ENCODE measurements around the gene DSCAM. TPM values are rescaled to one million over a fixed set of nuclear protein-coding genes. Genes with fewer than 3 reads are reported as not detected.

The DSCAM gene
- total RNA-seq, 1 donor from 2014 or later, result not detected

DNA sequence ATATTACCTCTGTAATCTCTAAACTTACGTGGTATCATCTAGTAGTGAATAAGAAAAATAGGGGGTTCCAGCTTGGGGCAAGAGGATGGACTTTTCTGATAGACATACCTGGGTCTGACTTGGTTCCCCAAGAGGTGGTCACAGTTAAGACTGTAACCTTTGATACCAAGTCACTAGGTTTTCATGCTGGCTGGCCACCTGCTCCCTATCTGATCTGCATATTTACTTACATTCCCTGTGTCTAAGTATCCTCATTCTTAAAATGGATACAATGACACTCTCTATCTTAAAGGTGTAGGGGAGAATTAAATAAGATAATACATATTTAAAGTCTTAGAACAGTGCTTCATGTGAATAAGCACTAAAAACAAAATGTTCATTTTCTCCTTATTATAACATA is 312.1 kb downstream of the DSCAM start:
- intact Hi-C loops (cut with DNase I), result no loop called here

DNA sequence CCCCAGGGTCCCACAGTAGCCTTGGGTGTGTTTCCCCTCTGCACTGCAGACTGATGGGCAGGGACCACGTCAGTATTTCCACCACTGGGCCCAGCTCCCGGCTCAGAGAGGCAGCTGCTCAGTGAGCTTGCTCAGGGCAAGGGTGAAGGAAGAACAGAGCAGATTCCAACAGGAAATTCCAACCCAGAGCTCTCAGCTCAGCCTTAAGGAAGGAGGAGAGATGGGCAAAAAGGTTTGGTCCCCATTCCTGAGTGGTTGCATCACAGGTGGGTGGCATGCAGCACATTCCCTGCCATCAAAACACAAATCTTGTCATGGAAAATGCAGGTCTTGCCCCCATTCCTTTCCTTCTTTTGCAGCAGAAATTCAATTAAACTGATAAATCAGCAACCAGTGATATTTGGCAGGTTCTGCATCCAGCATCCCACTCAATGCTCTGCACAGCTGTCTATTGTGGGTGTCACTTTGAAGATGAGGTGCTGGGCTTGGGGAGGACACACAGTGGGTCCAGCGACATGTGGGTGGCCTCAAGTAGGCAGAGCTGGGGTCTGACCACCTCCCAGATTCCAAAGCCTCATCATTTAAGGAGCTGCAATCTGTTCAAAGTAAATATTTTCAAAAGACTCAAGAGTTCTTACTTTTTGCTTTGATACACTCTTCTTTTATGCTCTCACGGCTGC is 315.4 kb downstream of the DSCAM start:
- intact Hi-C loops (cut with DNase I), result no loop called here
- TF ChIP-seq POLR2A (IDR thresholded peaks at IDR 0.05), result no peak
- TF ChIP-seq POLR2AphosphoS5 (IDR thresholded peaks at IDR 0.05; ENCODE audit: insufficient read depth in 1 of 2, low read depth in 1 of 2), result no peak
- TF ChIP-seq CTCF (IDR thresholded peaks at IDR 0.05), result no peak
- no peaks in the 10 kb centered on the region for H3K27me3 ChIP-seq
- no peaks in the 10 kb centered on the region for H3K9me3 ChIP-seq
- H3K4me1 ChIP-seq, result no peaks in the 10 kb centered on the region
- no peak overlapping the region for H3K27ac ChIP-seq
- H3K36me3 ChIP-seq, result no peaks in the 10 kb centered on the region
- no peak overlapping the region for H3K4me3 ChIP-seq
- DNase-seq (ENCODE audit: extremely low spot score in 2 of 2), result no peak

More for the DNA sequence above, 312.1 kb downstream of the DSCAM start:
- Histone ChIP-seq H3K36me3 (no peaks in the 10 kb centered on the region), H3K27me3 (no peaks in the 10 kb centered on the region), H3K9me3 (no peaks in the 10 kb centered on the region), H3K4me1 (no peaks in the 10 kb centered on the region), H3K4me3 (no peak overlapping the region), H3K27ac (no peak overlapping the region)
- no peak for TF ChIP-seq POLR2AphosphoS5 (IDR thresholded peaks at IDR 0.05; ENCODE audit: insufficient read depth in 1 of 2, low read depth in 1 of 2)
- no peak for TF ChIP-seq CTCF (IDR thresholded peaks at IDR 0.05)
- no peak for TF ChIP-seq POLR2A (IDR thresholded peaks at IDR 0.05)
- DNase-seq (ENCODE audit: extremely low spot score in 2 of 2), result no peak

DNA sequence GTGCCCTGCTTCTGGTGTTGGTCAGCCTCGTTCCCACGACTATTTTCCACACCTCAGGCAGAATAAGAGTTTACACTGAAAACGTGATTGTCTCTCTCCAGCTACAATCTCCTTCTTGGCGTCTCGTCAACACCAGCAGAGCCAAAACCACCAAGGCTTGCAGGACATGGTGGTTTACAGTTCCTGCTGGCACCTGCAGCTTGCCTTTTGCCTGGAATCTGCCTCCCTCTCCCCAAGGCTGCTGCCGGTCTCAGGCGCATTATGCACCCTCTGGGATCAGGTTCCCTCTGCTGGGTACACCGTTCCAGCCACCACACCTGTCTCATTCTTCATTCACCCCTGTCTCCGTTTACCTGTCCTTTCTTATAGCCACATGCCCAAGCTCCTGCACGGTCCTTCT is 315.9 kb downstream of the DSCAM start:
- Histone ChIP-seq H3K4me3 (no peak overlapping the region), H3K9me3 (no peaks in the 10 kb centered on the region), H3K27me3 (no peaks in the 10 kb centered on the region), H3K36me3 (no peaks in the 10 kb centered on the region), H3K27ac (no peak overlapping the region), H3K4me1 (no peaks in the 10 kb centered on the region)
- DNase-seq (ENCODE audit: extremely low spot score in 2 of 2), result no peak
- no peak for TF ChIP-seq POLR2A (IDR thresholded peaks at IDR 0.05)
- TF ChIP-seq CTCF (IDR thresholded peaks at IDR 0.05), result no peak
- no peak for TF ChIP-seq POLR2AphosphoS5 (IDR thresholded peaks at IDR 0.05; ENCODE audit: insufficient read depth in 1 of 2, low read depth in 1 of 2)
- intact Hi-C loops (cut with DNase I), result no loop called here

GRCh38 chr21:40517646-40518045 is 329.3 kb downstream of the DSCAM start:
- intact Hi-C loops (cut with DNase I), result no loop called here
- Histone ChIP-seq H3K27me3 (no peaks in the 10 kb centered on the region), H3K36me3 (no peaks in the 10 kb centered on the region), H3K4me1 (no peaks in the 10 kb centered on the region), H3K27ac (no peak overlapping the region), H3K9me3 (no peaks in the 10 kb centered on the region), H3K4me3 (no peak overlapping the region)
- no peak for DNase-seq (ENCODE audit: extremely low spot score in 2 of 2)
- TF ChIP-seq POLR2A (IDR thresholded peaks at IDR 0.05) (no peak), POLR2AphosphoS5 (IDR thresholded peaks at IDR 0.05; ENCODE audit: insufficient read depth in 1 of 2, low read depth in 1 of 2) (no peak), CTCF (IDR thresholded peaks at IDR 0.05) (no peak)

DNA sequence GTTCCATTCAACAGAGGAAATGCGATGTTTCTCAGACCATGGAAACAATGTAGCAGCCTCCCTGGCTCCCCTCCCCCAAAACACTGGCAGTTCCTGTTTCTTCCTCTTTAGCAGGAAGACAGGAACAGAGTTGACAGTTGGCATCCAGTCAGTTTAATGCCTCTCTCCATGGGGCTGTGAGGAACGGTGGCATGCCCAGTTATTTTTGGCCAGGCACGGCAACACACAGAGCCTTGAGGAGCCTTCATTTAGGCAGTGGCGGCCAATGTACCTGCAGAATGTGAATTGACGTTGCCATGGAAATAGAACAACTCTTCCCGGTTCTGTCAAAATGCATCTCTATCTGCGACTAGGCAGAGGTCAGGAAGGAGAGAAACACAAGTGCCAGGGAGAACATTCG is 330.6 kb downstream of the DSCAM start:
- H3K4me1 ChIP-seq, result no peaks in the 10 kb centered on the region
- no peak for DNase-seq (ENCODE audit: extremely low spot score in 2 of 2)
- no peaks in the 10 kb centered on the region for H3K27me3 ChIP-seq
- H3K9me3 ChIP-seq, result no peaks in the 10 kb centered on the region
- TF ChIP-seq POLR2AphosphoS5 (IDR thresholded peaks at IDR 0.05; ENCODE audit: insufficient read depth in 1 of 2, low read depth in 1 of 2) (no peak), CTCF (IDR thresholded peaks at IDR 0.05) (no peak), POLR2A (IDR thresholded peaks at IDR 0.05) (no peak)
- intact Hi-C loops (cut with DNase I), result no loop called here
- H3K36me3 ChIP-seq, result no peaks in the 10 kb centered on the region
- no peak overlapping the region for H3K4me3 ChIP-seq
- no peak overlapping the region for H3K27ac ChIP-seq

Data from vagina (tissue), 2 donors.